B cell (primary cell): ENCODE data around the gene EGFLAM. TPM values are rescaled to one million over a fixed set of nuclear protein-coding genes. Genes with fewer than 3 reads are reported as not detected.
"Not testable (repeated sequence)": the region's sequence is repeated elsewhere in the genome, so short reads cannot be mapped to it uniquely, and the experiment has no call there.

Experiments used
- ATAC-seq: fragments of 200-7000 bp; cut with Tn5 transposase; one replicate; pipeline ENCODE4 v1.10.0; 2021; ENCODE audit warnings: low read depth, mild to moderate bottlenecking, moderate number of reproducible peaks, moderate library complexity
- CTCF ChIA-PET: fragments of 350-600 bp; sonication (Branson Sonifier 250); formaldehyde crosslinking; loops from one replicate; lab custom pipeline; 2021; ENCODE audit warnings: antibody characterized with exemption, inconsistent platforms; lab: Charles Lee
- POLR2A ChIA-PET: fragments of 350-600 bp; sonication (Branson Sonifier 250); formaldehyde crosslinking; loops from one replicate; lab custom pipeline; 2021; ENCODE audit warnings: antibody characterized with exemption; lab: Charles Lee
- DNase-seq: peaks from one replicate; pipeline ENCODE4 v3.0.0; 2013
- H2AFZ ChIP-seq: 2 replicates; pipeline ENCODE4 v1.6.1; 2012; ENCODE audit warnings: mild to moderate bottlenecking, low read depth, low read length; ENCODE audit not compliant: insufficient read depth, poor library complexity, severe bottlenecking
- H3K27ac ChIP-seq, 2 donors: 1 replicate in 1 of 2; 2 replicates in 1 of 2; pipeline ENCODE4 v1.5.1; 2012 to 2013; ENCODE audit warnings: low read length in 2 of 2, mild to moderate bottlenecking in 2 of 2, moderate library complexity in 1 of 2
- H3K27me3 ChIP-seq, 4 experiments: fragments of 200-600 bp in 1 of 4; sonication (generic) in 1 of 4; replicated peaks in 1 of 4; 1 replicate in 2 of 4; 2 replicates in 2 of 4; pipeline versions ENCODE4 v1.6.1 to v1.7.0; 2013 to 2016; ENCODE audit warnings: low read length in 3 of 4, mild to moderate bottlenecking in 2 of 4, mixed read lengths in 1 of 4, moderate library complexity in 1 of 4; ENCODE audit not compliant: insufficient read depth in 4 of 4, control insufficient read depth in 3 of 4; ENCODE audit errors: control extremely low read depth in 1 of 4
- H3K36me3 ChIP-seq, 2 experiments: replicated peaks in 1 of 2; 1 replicate in 1 of 2; 2 replicates in 1 of 2; pipeline versions ENCODE4 v1.6.1 to v1.7.1; 2013; ENCODE audit warnings: low read length in 1 of 2; ENCODE audit not compliant: insufficient read depth in 2 of 2, control insufficient read depth in 1 of 2; ENCODE audit errors: control extremely low read depth in 1 of 2, extremely low read depth in 1 of 2
- H3K4me1 ChIP-seq, 2 donors: fragments of 200-600 bp in 1 of 2; sonication (generic) in 1 of 2; 1 replicate in 1 of 2; 2 replicates in 1 of 2; pipeline versions ENCODE4 v1.5.1 to v1.6.1; 2013 to 2017; ENCODE audit warnings: low read length in 2 of 2; ENCODE audit not compliant: control insufficient read depth in 2 of 2, insufficient read depth in 2 of 2
- H3K4me2 ChIP-seq: replicated peaks from 2 replicates; pipeline ENCODE3; 2012; ENCODE audit warnings: mild to moderate bottlenecking, low read depth, low read length; ENCODE audit not compliant: poor library complexity, severe bottlenecking
- H3K4me3 ChIP-seq, 5 experiments: fragments of 200-600 bp in 1 of 5; sonication (generic) in 1 of 5; 1 replicate in 3 of 5; 2 replicates in 2 of 5; pipeline versions ENCODE4 v1.5.1 to v1.7.0; 2011 to 2016; ENCODE audit warnings: low read length in 4 of 5, mild to moderate bottlenecking in 4 of 5, low read depth in 2 of 5, control low read depth in 1 of 5, moderate library complexity in 1 of 5; ENCODE audit not compliant: insufficient read depth in 1 of 5; ENCODE audit errors: control extremely low read depth in 1 of 5, extremely low read depth in 1 of 5
- H3K79me2 ChIP-seq: fragments of 200-600 bp; sonication (generic); one replicate; pipeline ENCODE4 v1.6.0; 2016; ENCODE audit warnings: low read length; ENCODE audit not compliant: control insufficient read depth, insufficient read depth
- H3K9ac ChIP-seq: fragments of 200-600 bp; sonication (generic); 2 replicates; pipeline ENCODE4 v1.6.1; 2017; ENCODE audit warnings: mild to moderate bottlenecking, low read length, moderate library complexity
- H3K9me3 ChIP-seq, 3 donors: one replicate each; pipeline versions ENCODE4 v1.6.1 to v1.7.1; 2013; ENCODE audit warnings: low read length in 2 of 3; ENCODE audit not compliant: control insufficient read depth in 2 of 3, insufficient read depth in 1 of 3; ENCODE audit errors: control extremely low read depth in 1 of 3
- H4K20me1 ChIP-seq: 2 replicates; pipeline ENCODE4 v1.6.0; 2012; ENCODE audit warnings: mild to moderate bottlenecking, low read length; ENCODE audit not compliant: insufficient read depth, control insufficient read depth, poor library complexity, severe bottlenecking
- H3K27ac Mint-ChIP-seq: one replicate; pipeline ENCODE4 v1.8.0; 2021; ENCODE audit warnings: mixed read lengths
- H3K27me3 Mint-ChIP-seq: one replicate; pipeline ENCODE4 v1.8.0; 2021; ENCODE audit warnings: mixed read lengths
- H3K4me1 Mint-ChIP-seq: one replicate; pipeline ENCODE4 v1.8.0; 2021; ENCODE audit warnings: mixed read lengths
- H3K4me3 Mint-ChIP-seq: one replicate; pipeline ENCODE4 v1.8.0; 2021; ENCODE audit warnings: mixed read lengths
- H3K9me3 Mint-ChIP-seq: one replicate; pipeline ENCODE4 v1.8.0; 2022; ENCODE audit warnings: mixed read lengths; ENCODE audit not compliant: insufficient read depth
- CTCF ChIP-seq: fragments of 200-600 bp; IDR thresholded peaks from one replicate; pipeline ENCODE4 v1.8.0; 2022; ENCODE audit warnings: antibody characterized with exemption, mild to moderate bottlenecking
- EZH2 ChIP-seq: IDR thresholded peaks from 2 replicates; pipeline ENCODE4 v1.6.1; 2012; ENCODE audit warnings: borderline replicate concordance, low read depth, mild to moderate bottlenecking, moderate library complexity, low read length; ENCODE audit not compliant: insufficient read depth, poor library complexity, severe bottlenecking
- WGBS: methylation state at CpG from one replicate; pipeline ENCODE4 v1.1.5; 2013; ENCODE audit warnings: missing lambda C conversion rate; ENCODE audit not compliant: insufficient coverage; 5-methylcytosine and 5-hydroxymethylcytosine counted together
- intact Hi-C: fragments of 100-400 bp; cut with micrococcal nuclease; formaldehyde crosslinking; loops from one replicate; pipeline ENCODE4 v1.10.0; 2022
- polyA plus RNA-seq: library from polyadenylated mRNA; depleted of rRNA; stranded (reverse); fragments of >200 nt; gene quantifications from 2 replicates; pipeline ENCODE4 v1.2.3, GENCODE V29; 2012
- total RNA-seq, 2 donors: library from RNA; stranded (reverse); fragments of 120-200 nt in 1 of 2; gene quantifications; 1 replicate in 1 of 2; 2 replicates in 1 of 2; pipeline versions ENCODE4 v1.2.3 to v1.2.4, GENCODE V29; 2013 to 2022

EGFLAM gene
- total and polyA plus RNA-seq, 2 donors (not counting 1 experiment from before 2014, with no cell fraction given), result not detected

GRCh38 chr5:38414348-38414747 lies 156.0 kb downstream of the EGFLAM start:
- Mint-ChIP-seq H3K4me1 (no peaks in the 10 kb centered on the region), H3K4me3 (no peak overlapping the region), H3K27me3 (peaks cover 23% of the 10 kb centered on the region), H3K9me3 (peaks cover 2% of the 10 kb centered on the region), H3K27ac (no peak overlapping the region)
- no peak for DNase-seq
- intact Hi-C loops, result no loop called here
- no peak overlapping the region for H3K4me3 ChIP-seq
- no peak overlapping the region for H3K4me2 ChIP-seq
- H3K9ac ChIP-seq, result no peak overlapping the region
- no peaks in the 10 kb centered on the region for H3K4me1 ChIP-seq
- no peak for ATAC-seq
- H4K20me1 ChIP-seq, result no peaks in the 10 kb centered on the region
- H2AFZ ChIP-seq, result no peak overlapping the region
- ChIA-PET CTCF (no interaction called here), POLR2A (no interaction called here)
- H3K27ac ChIP-seq, result no peak overlapping the region
- 65% methylated on average over 3 of the region's 4 CpGs for WGBS
- H3K79me2 ChIP-seq, result no peaks in the 10 kb centered on the region
- TF ChIP-seq CTCF, result no peak
- TF ChIP-seq EZH2, result no peak
- no peaks in the 10 kb centered on the region for H3K36me3 ChIP-seq
- H3K9me3 ChIP-seq, result no peaks in the 10 kb centered on the region
- H3K27me3 ChIP-seq, result peaks cover 0 to 5% (median 0%) of the 10 kb centered on the region in 4 experiments

- H3K9ac ChIP-seq, H3K9me3 Mint-ChIP-seq, intact Hi-C loops, H3K9me3 ChIP-seq, H3K27ac Mint-ChIP-seq, H3K4me2 ChIP-seq, H3K27ac ChIP-seq, ATAC-seq, H3K4me3 ChIP-seq, H2AFZ ChIP-seq, DNase-seq, H3K36me3 ChIP-seq, H3K4me3 Mint-ChIP-seq, POLR2A ChIA-PET, H4K20me1 ChIP-seq, H3K4me1 Mint-ChIP-seq, H3K4me1 ChIP-seq, H3K27me3 ChIP-seq, H3K79me2 ChIP-seq: not testable (repeated sequence)
- CTCF ChIA-PET, result interaction anchor here (0.8 kb wide), 1 partner anchor 26 kb away, joined by 4 read pairs; no protein-coding TSS in a partner anchor
- H3K27me3 Mint-ChIP-seq, result peaks cover 31% of the 10 kb centered on the region
- no CpG with 5 or more reads among the region's 5 CpGs for WGBS
Measured at GRCh38 chr5:38415772-38416171, 157.4 kb downstream of the EGFLAM start.
